Chondrocyte (in vitro differentiated cells): ENCODE data around the gene ADCY5. TPM values are rescaled to one million over a fixed set of nuclear protein-coding genes. Genes with fewer than 3 reads are reported as not detected.
A peak's percentile ranks its signal among the peaks of the same experiment; 100 is the strongest.

ENCODE experiments used
- DNase-seq: peaks from one replicate; pipeline ENCODE4 v3.0.0; 2021; ENCODE audit warnings: mixed read lengths, low spot score
- H3K27ac Mint-ChIP-seq: one replicate; pipeline ENCODE4 v1.8.0; 2021; ENCODE audit warnings: mild to moderate bottlenecking, moderate library complexity, mixed read lengths; ENCODE audit not compliant: unreplicated experiment
- H3K27me3 Mint-ChIP-seq: 2 replicates; pipeline ENCODE4 v1.8.0; 2021; ENCODE audit warnings: low read depth, mixed read lengths
- H3K36me3 Mint-ChIP-seq: 2 replicates; pipeline ENCODE4 v1.8.0; 2021; ENCODE audit warnings: low read depth, mixed read lengths
- H3K4me1 Mint-ChIP-seq: 2 replicates; pipeline ENCODE4 v1.8.0; 2021; ENCODE audit warnings: low read depth, mild to moderate bottlenecking, mixed read lengths
- H3K4me3 Mint-ChIP-seq: one replicate; pipeline ENCODE4 v1.8.0; 2021; ENCODE audit warnings: mild to moderate bottlenecking, moderate library complexity, mixed read lengths; ENCODE audit not compliant: unreplicated experiment
- H3K9me3 Mint-ChIP-seq: 2 replicates; pipeline ENCODE4 v1.8.0; 2021; ENCODE audit warnings: low read depth, mixed read lengths
- CTCF ChIP-seq: fragments of 200-600 bp; sonication (generic); IDR thresholded peaks from 2 replicates; pipeline ENCODE4 v1.5.0; 2021; ENCODE audit warnings: antibody characterized with exemption, mild to moderate bottlenecking, moderate library complexity
- total RNA-seq: library from RNA; stranded (reverse); gene quantifications from 3 replicates; pipeline ENCODE4 v1.2.1, GENCODE V29; 2021

ADCY5 gene
- total RNA-seq, 1 donor from 2014 or later = 8.0 TPM

- peaks cover 42% of the 10 kb centered on the region for H3K27me3 Mint-ChIP-seq
- H3K36me3 Mint-ChIP-seq = peaks cover 9% of the 10 kb centered on the region
- no peak for TF ChIP-seq CTCF
- H3K4me1 Mint-ChIP-seq = peaks cover 59% of the 10 kb centered on the region
- no peak overlapping the region for H3K4me3 Mint-ChIP-seq
- DNase-seq = no peak
- no peaks in the 10 kb centered on the region for H3K9me3 Mint-ChIP-seq
- H3K27ac Mint-ChIP-seq = no peak overlapping the region
These were observed 100.3 kb downstream of the ADCY5 start for GRCh38 chr3:123348471-123349200.

GRCh38 chr3:123347691-123348264 lies 101.1 kb downstream of the ADCY5 start:
- Mint-ChIP-seq H3K36me3 (peaks cover 9% of the 10 kb centered on the region), H3K4me1 (peaks cover 59% of the 10 kb centered on the region), H3K4me3 (no peak overlapping the region), H3K27me3 (peaks cover 42% of the 10 kb centered on the region), H3K9me3 (no peaks in the 10 kb centered on the region), H3K27ac (no peak overlapping the region)
- TF ChIP-seq CTCF = no peak
- DNase-seq = no peak

- H3K4me3 Mint-ChIP-seq = no peak overlapping the region
- TF ChIP-seq CTCF = no peak
- H3K36me3 Mint-ChIP-seq = peaks cover 9% of the 10 kb centered on the region
- H3K27ac Mint-ChIP-seq = no peak overlapping the region
- H3K4me1 Mint-ChIP-seq = peaks cover 54% of the 10 kb centered on the region
- no peak for DNase-seq
- H3K27me3 Mint-ChIP-seq = peaks cover 42% of the 10 kb centered on the region
- H3K9me3 Mint-ChIP-seq = no peaks in the 10 kb centered on the region
These were observed 101.7 kb downstream of the ADCY5 start for GRCh38 chr3:123347205-123347604.

GRCh38 chr3:123346021-123346420 lies 102.9 kb downstream of the ADCY5 start:
- no peak for TF ChIP-seq CTCF
- no peak for DNase-seq
- no peak overlapping the region for H3K4me3 Mint-ChIP-seq
- H3K9me3 Mint-ChIP-seq = no peaks in the 10 kb centered on the region
- no peak overlapping the region for H3K27ac Mint-ChIP-seq
- peaks cover 9% of the 10 kb centered on the region for H3K36me3 Mint-ChIP-seq
- H3K4me1 Mint-ChIP-seq = peaks cover 54% of the 10 kb centered on the region
- peaks cover 40% of the 10 kb centered on the region for H3K27me3 Mint-ChIP-seq

GRCh38 chr3:123344907-123345594 lies 103.8 kb downstream of the ADCY5 start:
- Mint-ChIP-seq H3K27ac (peak overlapping the region; percentile 9), H3K4me1 (peaks cover 46% of the 10 kb centered on the region), H3K36me3 (peaks cover 9% of the 10 kb centered on the region), H3K9me3 (no peaks in the 10 kb centered on the region), H3K27me3 (peaks cover 36% of the 10 kb centered on the region), H3K4me3 (no peak overlapping the region)
- peak; percentile 53 for TF ChIP-seq CTCF
- peak; percentile 72 for DNase-seq
